GDM1 (cell line): Measurements from ENCODE around the gene EIF2S2.

Experiments used
- DNase-seq: peaks from one replicate; lab custom pipeline; 2025; lab: John Stamatoyannopoulos, UW

EIF2S2 gene

GRCh38 chr20:34122274-34122980, 10.4 kb upstream of the EIF2S2 start:
- no peak for DNase-seq

- DNase-seq: no peak
Measured at GRCh38 chr20:34120213-34120612, 8.2 kb upstream of the EIF2S2 start.

GRCh38 chr20:34115232-34115631, 3.2 kb upstream of the EIF2S2 start:
- DNase-seq: no peak

- no peak for DNase-seq
Measured at GRCh38 chr20:34114809-34115208, 2.8 kb upstream of the EIF2S2 start.

- DNase-seq: no peak
Measured at GRCh38 chr20:34112600-34113101, 608 bp upstream of the EIF2S2 start.

GRCh38 chr20:34110745-34111641, 1.1 kb downstream of the EIF2S2 start:
- DNase-seq: no peak

GRCh38 chr20:34110025-34110744, 1.9 kb downstream of the EIF2S2 start:
- DNase-seq: no peak

GRCh38 chr20:34109442-34109841, 2.6 kb downstream of the EIF2S2 start:
- DNase-seq: no peak

- DNase-seq: no peak
Measured at GRCh38 chr20:34108616-34109174, 3.3 kb downstream of the EIF2S2 start.

- no peak for DNase-seq
Measured at GRCh38 chr20:34105978-34106675, 5.9 kb downstream of the EIF2S2 start.

- DNase-seq: no peak
Measured at GRCh38 chr20:34104059-34104458, 8.0 kb downstream of the EIF2S2 start.

GRCh38 chr20:34102342-34102741, 9.7 kb downstream of the EIF2S2 start:
- no peak for DNase-seq

- no peak for DNase-seq
Measured at GRCh38 chr20:34100576-34100975, 11.5 kb downstream of the EIF2S2 start.

GRCh38 chr20:34099675-34100074, 12.4 kb downstream of the EIF2S2 start:
- DNase-seq: no peak

- DNase-seq: no peak
Measured at GRCh38 chr20:34098570-34098969, 13.5 kb downstream of the EIF2S2 start.

- no peak for DNase-seq
Measured at GRCh38 chr20:34096699-34097444, 15.2 kb downstream of the EIF2S2 start.

GRCh38 chr20:34095825-34096224, 16.2 kb downstream of the EIF2S2 start:
- no peak for DNase-seq

- no peak for DNase-seq
Measured at GRCh38 chr20:34093895-34094294, 18.1 kb downstream of the EIF2S2 start.

- DNase-seq: no peak
Measured at GRCh38 chr20:34091637-34092200, 20.3 kb downstream of the EIF2S2 start.

GRCh38 chr20:34090645-34091044, 21.4 kb downstream of the EIF2S2 start:
- no peak for DNase-seq
